CD14-positive monocyte (primary cell): ENCODE measurements around the gene HPCA. TPM values are rescaled to one million over a fixed set of nuclear protein-coding genes. Genes with fewer than 3 reads are reported as not detected.
A peak's percentile ranks its signal among the peaks of the same experiment; 100 is the strongest.

ENCODE experiments used
- DNase-seq, 3 donors: peaks; one replicate each; pipeline ENCODE4 v3.0.0-alpha.2; 2011 to 2022
- H2AFZ ChIP-seq: 2 replicates; pipeline ENCODE4 v1.6.0; 2012; ENCODE audit warnings: mild to moderate bottlenecking, low read depth, low read length, inconsistent platforms; ENCODE audit not compliant: insufficient read depth, poor library complexity, severe bottlenecking
- H3K27ac ChIP-seq, 2 donors: 1 replicate in 1 of 2; 2 replicates in 1 of 2; pipeline ENCODE4 v1.5.1; 2012 to 2013; ENCODE audit warnings: low read length in 2 of 2, control low read depth in 1 of 2, inconsistent platforms in 1 of 2, low read depth in 1 of 2, mild to moderate bottlenecking in 1 of 2
- H3K27me3 ChIP-seq, 2 donors: one replicate each; pipeline versions ENCODE4 v1.6.0 to v1.6.1; 2011 to 2013; ENCODE audit warnings: low read length in 2 of 2; ENCODE audit not compliant: control insufficient read depth in 2 of 2, insufficient read depth in 2 of 2
- H3K36me3 ChIP-seq, 2 donors: replicated peaks in 1 of 2; 1 replicate in 1 of 2; 2 replicates in 1 of 2; pipeline versions ENCODE4 v1.5.1 to v1.6.1; 2012 to 2013; ENCODE audit warnings: low read length in 2 of 2, control low read depth in 1 of 2, inconsistent platforms in 1 of 2, mild to moderate bottlenecking in 1 of 2; ENCODE audit not compliant: insufficient read depth in 2 of 2, control insufficient read depth in 1 of 2
- H3K4me1 ChIP-seq, 2 donors: 1 replicate in 1 of 2; 2 replicates in 1 of 2; pipeline versions ENCODE4 v1.5.1 to v1.6.1; 2012 to 2013; ENCODE audit warnings: low read length in 2 of 2, control low read depth in 1 of 2, inconsistent platforms in 1 of 2, mild to moderate bottlenecking in 1 of 2, moderate library complexity in 1 of 2; ENCODE audit not compliant: insufficient read depth in 2 of 2, control insufficient read depth in 1 of 2
- H3K4me2 ChIP-seq: replicated peaks from 2 replicates; pipeline ENCODE3; 2012; ENCODE audit warnings: low read length, moderate library complexity, mild to moderate bottlenecking; ENCODE audit not compliant: poor library complexity, severe bottlenecking; ENCODE audit errors: extremely low read depth
- H3K4me3 ChIP-seq, 3 experiments: fragments of 200-600 bp in 1 of 3; sonication (generic) in 1 of 3; replicated peaks in 1 of 3; 1 replicate in 2 of 3; 2 replicates in 1 of 3; pipeline ENCODE4 v1.5.1; 2011 to 2013; ENCODE audit warnings: low read length in 3 of 3, mild to moderate bottlenecking in 3 of 3, control low read depth in 2 of 3, low read depth in 2 of 3, inconsistent platforms in 1 of 3, moderate library complexity in 1 of 3
- H3K79me2 ChIP-seq: 2 replicates; pipeline ENCODE4 v1.6.0; 2012; ENCODE audit warnings: mild to moderate bottlenecking, control low read depth, inconsistent platforms, low read length, moderate library complexity; ENCODE audit not compliant: insufficient read depth
- H3K9ac ChIP-seq: 2 replicates; pipeline ENCODE4 v1.6.0; 2017; ENCODE audit warnings: low read length, mild to moderate bottlenecking; ENCODE audit not compliant: insufficient read depth, poor library complexity, severe bottlenecking
- H3K9me3 ChIP-seq, 2 donors: replicated peaks in 1 of 2; 1 replicate in 1 of 2; 2 replicates in 1 of 2; pipeline versions ENCODE4 v1.5.1 to v1.6.1; 2012 to 2013; ENCODE audit warnings: low read length in 2 of 2, control low read depth in 1 of 2; ENCODE audit not compliant: control insufficient read depth in 1 of 2, insufficient read depth in 1 of 2
- H4K20me1 ChIP-seq: 2 replicates; pipeline ENCODE4 v1.6.0; 2012; ENCODE audit warnings: mild to moderate bottlenecking, low read length, control low read depth, moderate library complexity; ENCODE audit not compliant: insufficient read depth
- H3K27ac Mint-ChIP-seq, 7 donors: one replicate each; pipeline ENCODE4 v1.8.0; 2020; ENCODE audit warnings: mild to moderate bottlenecking in 7 of 7, mixed read lengths in 7 of 7, moderate library complexity in 6 of 7, inconsistent platforms in 2 of 7
- H3K27me3 Mint-ChIP-seq, 3 donors: one replicate each; pipeline ENCODE4 v1.8.0; 2021 to 2022; ENCODE audit warnings: low read depth in 3 of 3, mild to moderate bottlenecking in 3 of 3, mixed read lengths in 3 of 3, moderate library complexity in 3 of 3, inconsistent platforms in 1 of 3
- H3K36me3 Mint-ChIP-seq, 2 donors: one replicate each; pipeline ENCODE4 v1.8.0; 2020; ENCODE audit warnings: mixed read lengths in 2 of 2, inconsistent platforms in 1 of 2, mild to moderate bottlenecking in 1 of 2
- H3K4me1 Mint-ChIP-seq: one replicate; pipeline ENCODE4 v1.8.0; 2020; ENCODE audit warnings: mild to moderate bottlenecking, mixed read lengths
- H3K4me3 Mint-ChIP-seq, 2 donors: one replicate each; pipeline ENCODE4 v1.8.0; 2020; ENCODE audit warnings: mild to moderate bottlenecking in 2 of 2, mixed read lengths in 2 of 2, moderate library complexity in 1 of 2
- H3K9me3 Mint-ChIP-seq, 7 donors: one replicate each; pipeline ENCODE4 v1.8.0; 2020 to 2022; ENCODE audit warnings: mixed read lengths in 7 of 7, mild to moderate bottlenecking in 6 of 7, moderate library complexity in 6 of 7, inconsistent platforms in 2 of 7
- WGBS: methylation state at CpG from one replicate; pipeline ENCODE4 v1.1.5; 2013; ENCODE audit warnings: missing lambda C conversion rate; ENCODE audit not compliant: insufficient coverage; 5-methylcytosine and 5-hydroxymethylcytosine counted together
- intact Hi-C, 2 donors: fragments of 100-400 bp; cut with micrococcal nuclease; formaldehyde crosslinking; loops; one replicate each; pipeline versions ENCODE4 v1.15.0 to v1.15.1; 2023
- polyA plus RNA-seq, 3 donors: library from polyadenylated mRNA; depleted of rRNA in 1 of 3; unstranded in 2 of 3; stranded (reverse) in 1 of 3; fragments of 300-500 nt in 2 of 3; fragments of >200 nt in 1 of 3; fragmentation: Illumina TruSeq in 2 of 3; gene quantifications; 1 replicate in 2 of 3; 2 replicates in 1 of 3; pipeline ENCODE4 v1.2.3, GENCODE V29; 2012 to 2021
- TF ChIP-seq, protein P1 (sequence below): fragments of 200-600 bp; IDR thresholded peaks from one replicate; pipeline ENCODE4 v1.8.0; 2022; ENCODE audit warnings: antibody characterized with exemption, mild to moderate bottlenecking

Gene HPCA
- polyA plus RNA-seq, 3 donors: not detected

DNA sequence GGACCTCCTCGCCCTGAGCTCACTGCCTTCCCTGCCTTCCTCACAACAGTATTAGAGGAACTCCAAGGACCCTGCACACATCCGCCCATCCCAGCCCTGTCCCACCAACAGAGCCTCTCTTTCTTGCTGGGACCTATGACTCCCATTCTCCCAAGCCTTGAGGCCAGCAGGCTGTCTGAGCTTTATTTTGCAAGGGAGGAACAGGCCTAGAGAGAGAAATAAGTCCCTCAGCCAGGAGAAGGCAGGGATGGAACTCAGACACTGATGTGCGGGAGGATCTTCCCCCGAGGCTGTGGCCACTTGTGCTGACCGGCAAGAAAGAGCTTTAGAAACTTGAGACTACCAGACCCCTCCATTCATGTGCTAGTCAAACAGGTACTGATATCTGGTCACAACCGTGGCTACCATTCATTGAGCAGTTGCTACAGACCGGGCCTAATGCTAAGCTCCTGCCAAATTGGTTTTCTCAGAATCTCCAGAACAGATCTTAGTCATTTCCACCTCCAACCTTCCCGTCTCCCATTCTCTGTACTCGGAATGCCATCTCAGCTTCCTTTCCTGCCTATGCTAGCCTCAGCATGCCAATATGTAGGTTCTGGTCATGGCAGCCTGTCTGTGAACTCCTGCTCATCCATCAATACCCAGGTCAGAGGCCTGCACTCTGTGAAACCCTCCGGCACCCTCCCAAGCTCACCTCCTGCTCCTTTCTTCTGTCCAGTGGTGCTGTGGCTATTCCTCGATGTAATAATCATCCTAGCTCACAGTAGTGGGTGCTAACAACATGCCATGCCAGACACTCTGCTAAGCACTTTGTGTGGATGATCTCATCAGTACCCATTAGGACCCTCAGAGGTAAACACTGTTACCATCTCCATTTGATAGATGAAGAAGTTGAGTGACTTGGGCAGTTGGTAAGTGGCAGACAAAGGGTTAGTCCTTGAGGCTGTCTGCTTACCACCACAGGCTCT, 11.1 kb downstream of the HPCA start:
- Histone ChIP-seq H3K36me3 (no peaks in the 10 kb centered on the region), H2AFZ (no peak overlapping the region), H3K27ac (no peak overlapping the region), H3K27me3 (peaks cover 43 to 71% of the 10 kb centered on the region in 2 donors), H4K20me1 (no peaks in the 10 kb centered on the region), H3K4me2 (no peak overlapping the region), H3K4me1 (peaks cover 4 to 16% of the 10 kb centered on the region in 2 donors), H3K9ac (no peak overlapping the region), H3K4me3 (no peak overlapping the region), H3K9me3 (peaks cover 4 to 15% of the 10 kb centered on the region in 2 donors), H3K79me2 (no peaks in the 10 kb centered on the region)
- TF ChIP-seq, protein P1, sequence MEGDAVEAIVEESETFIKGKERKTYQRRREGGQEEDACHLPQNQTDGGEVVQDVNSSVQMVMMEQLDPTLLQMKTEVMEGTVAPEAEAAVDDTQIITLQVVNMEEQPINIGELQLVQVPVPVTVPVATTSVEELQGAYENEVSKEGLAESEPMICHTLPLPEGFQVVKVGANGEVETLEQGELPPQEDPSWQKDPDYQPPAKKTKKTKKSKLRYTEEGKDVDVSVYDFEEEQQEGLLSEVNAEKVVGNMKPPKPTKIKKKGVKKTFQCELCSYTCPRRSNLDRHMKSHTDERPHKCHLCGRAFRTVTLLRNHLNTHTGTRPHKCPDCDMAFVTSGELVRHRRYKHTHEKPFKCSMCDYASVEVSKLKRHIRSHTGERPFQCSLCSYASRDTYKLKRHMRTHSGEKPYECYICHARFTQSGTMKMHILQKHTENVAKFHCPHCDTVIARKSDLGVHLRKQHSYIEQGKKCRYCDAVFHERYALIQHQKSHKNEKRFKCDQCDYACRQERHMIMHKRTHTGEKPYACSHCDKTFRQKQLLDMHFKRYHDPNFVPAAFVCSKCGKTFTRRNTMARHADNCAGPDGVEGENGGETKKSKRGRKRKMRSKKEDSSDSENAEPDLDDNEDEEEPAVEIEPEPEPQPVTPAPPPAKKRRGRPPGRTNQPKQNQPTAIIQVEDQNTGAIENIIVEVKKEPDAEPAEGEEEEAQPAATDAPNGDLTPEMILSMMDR: no peak
- Mint-ChIP-seq H3K27me3 (peaks cover 70 to 96% (median 75%) of the 10 kb centered on the region in 3 donors), H3K9me3 (peaks cover 4 to 22% (median 13%) of the 10 kb centered on the region in 7 donors), H3K4me3 (peak overlapping the region in 1 of 2 donors; percentile 52), H3K36me3 (peaks cover 2 to 9% of the 10 kb centered on the region in 2 donors), H3K27ac (no peak overlapping the region), H3K4me1 (peaks cover 19% of the 10 kb centered on the region)
- no peak for DNase-seq
- intact Hi-C loops: no loop called here
- 88% methylated on average over 8 of the region's 11 CpGs for WGBS

DNA sequence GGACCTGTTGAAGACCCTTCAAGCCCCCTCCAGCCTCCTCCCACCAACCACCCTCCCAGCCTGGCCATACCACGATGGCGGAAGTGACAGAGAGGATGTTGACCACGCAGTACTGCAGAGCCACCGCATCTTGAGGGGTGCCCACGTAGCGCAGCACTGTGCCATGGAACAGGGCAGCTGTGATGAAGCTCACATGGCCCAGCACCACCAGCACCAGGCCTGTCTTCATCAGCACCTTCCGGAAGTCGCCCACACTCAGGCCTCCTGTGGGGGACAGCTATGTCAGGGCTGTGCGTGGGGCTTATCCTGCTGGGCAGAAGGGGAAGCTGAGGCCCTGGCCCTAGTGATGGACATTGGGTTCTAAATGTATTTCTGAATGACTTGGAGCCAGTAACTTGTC, 11.8 kb downstream of the HPCA start:
- Mint-ChIP-seq H3K9me3 (peaks cover 1 to 17% (median 10%) of the 10 kb centered on the region in 7 donors), H3K4me3 (no peak overlapping the region), H3K36me3 (peaks cover 2 to 5% of the 10 kb centered on the region in 2 donors), H3K27me3 (peaks cover 72 to 96% (median 75%) of the 10 kb centered on the region in 3 donors), H3K4me1 (peaks cover 14% of the 10 kb centered on the region), H3K27ac (no peak overlapping the region)
- no peak for DNase-seq
- H3K4me2 ChIP-seq: no peak overlapping the region
- H3K4me1 ChIP-seq: peaks cover 4 to 14% of the 10 kb centered on the region in 2 donors
- no peak overlapping the region for H3K4me3 ChIP-seq
- H3K9me3 ChIP-seq: peaks cover 0 to 10% of the 10 kb centered on the region in 2 donors
- H3K9ac ChIP-seq: no peak overlapping the region
- 89% methylated on average over 9 of the region's 9 CpGs for WGBS
- H3K79me2 ChIP-seq: no peaks in the 10 kb centered on the region
- TF ChIP-seq, protein P1: no peak
- no peaks in the 10 kb centered on the region for H3K36me3 ChIP-seq
- no peak overlapping the region for H3K27ac ChIP-seq
- no peaks in the 10 kb centered on the region for H4K20me1 ChIP-seq
- intact Hi-C loops: no loop called here
- no peak overlapping the region for H2AFZ ChIP-seq
- H3K27me3 ChIP-seq: peaks cover 43 to 72% of the 10 kb centered on the region in 2 donors
